Measurements from ENCODE around the gene C1QTNF4.
"Not testable (repeated sequence)": the region's sequence is repeated elsewhere in the genome, so short reads cannot be mapped to it uniquely, and the experiment has no call there.

Gene C1QTNF4

DNA sequence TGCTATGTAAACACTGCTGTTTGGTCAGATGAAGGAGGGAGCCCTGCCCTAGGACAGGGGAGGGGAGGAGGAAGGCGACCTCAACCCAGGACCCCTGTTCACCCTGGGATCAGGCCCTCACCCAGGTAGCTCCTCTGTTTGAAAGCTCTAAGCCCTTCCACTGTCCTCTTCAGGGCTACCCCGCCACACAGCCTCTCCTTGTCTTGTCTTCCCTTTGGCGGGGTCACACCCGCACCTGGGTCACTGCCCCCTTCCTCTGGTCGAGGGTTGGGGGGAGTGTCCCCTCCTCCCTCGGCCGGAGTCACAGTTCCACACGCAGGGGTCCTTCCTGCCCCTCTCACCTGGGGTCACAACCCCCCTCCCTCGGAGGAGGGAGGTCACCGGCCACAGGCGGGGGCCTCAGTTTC lies 29.3 kb downstream of the C1QTNF4 start:
- no peak for DNase-seq

DNA sequence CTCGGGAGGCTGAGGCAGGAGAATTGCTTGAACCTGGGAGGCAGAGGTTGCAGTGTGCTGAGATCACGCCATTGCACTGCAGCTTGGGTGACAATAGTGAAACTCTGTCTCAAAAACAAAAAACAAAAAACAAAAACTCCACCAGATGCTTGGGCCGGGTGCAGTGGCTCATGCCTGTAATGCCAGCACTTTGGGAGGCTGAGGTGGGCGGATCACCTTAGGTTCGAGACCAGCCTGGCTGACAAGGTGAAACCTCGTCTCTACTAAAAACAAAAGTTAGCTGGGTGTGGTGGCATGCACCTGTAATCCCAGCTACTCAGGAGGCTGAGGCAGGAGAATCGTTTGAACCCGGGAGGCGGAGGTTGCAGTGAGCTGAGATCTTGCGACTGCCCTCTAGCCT lies 29.8 kb downstream of the C1QTNF4 start:
- not testable (repeated sequence) for DNase-seq

DNA sequence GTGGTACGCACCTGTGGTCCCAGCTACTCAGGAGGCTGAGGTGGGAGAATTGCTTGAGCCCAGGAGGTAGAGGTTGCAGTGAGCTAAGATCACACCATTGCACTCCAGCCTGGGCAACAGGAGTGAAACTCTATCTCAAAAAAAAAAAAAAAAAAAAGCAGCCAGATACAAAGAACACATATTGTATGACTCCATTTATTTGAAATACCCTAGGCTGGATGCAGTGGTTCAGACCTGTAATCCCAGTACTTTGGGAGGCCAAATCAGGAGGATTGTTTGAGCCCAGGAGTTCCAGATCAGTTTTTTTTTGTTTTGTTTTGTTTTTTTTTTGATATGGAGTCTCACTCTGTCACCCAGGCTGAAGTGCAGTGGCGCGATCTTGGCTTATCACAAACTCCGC lies 31.8 kb downstream of the C1QTNF4 start:
- not testable (repeated sequence) for DNase-seq

DNA sequence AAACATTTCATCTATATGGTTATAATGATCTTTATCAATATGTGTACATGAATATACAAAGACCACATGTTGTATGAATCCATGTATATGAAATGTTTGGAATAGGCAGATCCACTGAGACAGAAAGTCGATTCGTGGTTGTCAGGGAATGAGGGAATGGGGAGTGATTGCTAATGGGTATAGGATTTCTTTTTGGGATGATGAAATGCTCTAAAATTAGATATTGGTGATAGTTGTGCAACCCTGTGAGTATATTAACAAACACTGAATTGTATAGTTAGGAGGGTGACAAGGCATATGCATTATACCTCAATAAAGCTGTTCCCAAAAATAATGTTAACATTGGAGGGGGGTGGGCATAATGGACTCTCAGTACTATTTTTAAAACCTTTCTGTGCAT lies 33.8 kb downstream of the C1QTNF4 start:
- no peak for DNase-seq

DNA sequence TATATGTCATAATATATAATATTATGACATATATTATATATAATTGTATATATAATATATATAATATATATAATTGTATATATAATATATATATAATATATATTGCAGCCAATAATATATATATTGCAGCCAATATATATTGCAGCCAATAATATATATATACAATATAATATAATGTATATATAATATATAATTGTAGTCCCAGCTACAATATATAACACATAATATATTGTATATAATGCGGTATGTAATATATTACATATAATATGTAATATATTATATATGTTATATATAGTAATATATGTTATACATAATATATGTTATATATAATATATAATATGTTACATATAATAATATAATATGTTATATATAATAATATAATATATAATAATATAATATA lies 35.5 kb downstream of the C1QTNF4 start:
- no peak for DNase-seq

DNA sequence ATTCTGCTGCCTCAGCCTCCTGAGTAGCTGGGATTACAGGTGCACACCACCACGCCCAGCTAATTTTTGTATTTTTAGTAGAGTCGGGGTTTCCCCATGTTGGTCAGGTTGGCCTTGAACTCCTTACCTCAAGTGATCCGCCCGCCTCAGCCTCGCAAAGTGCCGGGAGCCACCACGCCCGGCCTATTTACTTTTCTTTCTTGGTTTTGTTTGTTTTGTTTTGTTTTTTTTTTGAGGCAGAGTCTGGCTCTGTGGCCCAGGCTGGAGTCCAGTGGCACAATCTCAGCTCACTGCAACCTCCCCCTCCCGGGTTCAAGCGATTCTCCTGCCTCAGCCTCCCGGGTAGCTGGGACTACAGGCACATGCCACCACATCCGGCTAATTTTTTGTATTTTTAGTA lies 37.2 kb downstream of the C1QTNF4 start:
- not testable (repeated sequence) for DNase-seq

DNA sequence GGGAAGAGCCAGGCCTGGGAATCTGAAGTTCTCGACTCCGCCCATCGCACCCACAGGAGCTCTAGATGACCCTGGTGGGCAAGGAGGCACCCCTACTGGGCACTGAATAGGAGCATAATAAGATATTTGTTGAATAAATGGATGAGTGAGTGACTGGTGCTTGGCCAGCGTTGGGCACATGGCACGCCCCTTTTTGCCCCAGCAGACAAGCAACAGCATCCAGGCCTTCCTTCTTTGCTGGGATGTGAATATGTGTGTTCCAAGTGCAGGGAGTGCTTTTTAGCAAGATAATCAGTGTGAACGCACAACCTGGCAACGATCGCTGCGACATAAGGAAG lies 40.8 kb downstream of the C1QTNF4 start:
- DNase-seq: no peak

DNA sequence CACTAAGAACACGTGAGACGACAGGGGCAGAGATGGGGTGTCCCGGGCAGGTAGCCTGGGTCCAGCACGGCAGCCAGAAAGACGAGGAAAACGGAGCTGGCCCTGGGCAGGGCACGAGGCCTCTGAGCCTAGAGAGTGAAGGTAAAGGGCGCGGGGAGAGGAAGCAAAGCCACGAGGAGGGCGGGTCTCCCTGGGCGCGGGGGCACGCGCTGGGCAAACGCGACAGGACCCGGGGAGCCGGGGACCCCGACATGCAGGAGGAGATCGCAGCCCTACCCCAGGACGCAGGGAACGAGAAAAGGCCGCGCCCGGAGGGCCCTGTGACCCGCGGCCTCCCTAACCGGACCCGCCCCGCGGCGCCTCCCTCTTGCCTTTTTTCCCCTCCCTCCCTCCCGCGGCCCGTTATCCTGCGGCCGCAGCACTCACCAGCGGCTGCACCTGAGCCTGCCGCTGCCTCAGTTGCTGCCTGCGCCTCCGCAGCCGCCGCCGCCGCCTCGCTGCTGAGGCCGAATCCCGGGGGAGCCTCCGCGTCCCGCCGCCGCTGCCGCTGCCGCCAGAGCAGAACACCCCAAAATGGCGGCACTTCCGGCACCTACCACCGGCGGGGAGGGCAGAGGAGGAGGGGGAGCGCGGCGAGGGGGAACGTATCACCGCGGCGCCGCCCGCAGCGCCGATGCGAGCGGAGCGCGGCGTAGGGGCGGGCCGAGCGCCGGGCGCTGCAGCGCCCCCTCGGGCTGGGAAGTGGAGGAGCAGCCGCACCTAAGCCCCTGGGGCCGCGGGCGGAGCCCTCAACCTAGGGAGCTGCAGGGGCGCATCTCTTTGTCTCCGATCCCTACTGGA lies 41.4 kb downstream of the C1QTNF4 start, which contains the start of gene CELF1:
CELF1 (minus strand) TSS at position 567 of the 840 bp plus-strand sequence. CDS start 53,609 bp downstream, outside the sequence.
- peak; percentile 96 for DNase-seq

DNA sequence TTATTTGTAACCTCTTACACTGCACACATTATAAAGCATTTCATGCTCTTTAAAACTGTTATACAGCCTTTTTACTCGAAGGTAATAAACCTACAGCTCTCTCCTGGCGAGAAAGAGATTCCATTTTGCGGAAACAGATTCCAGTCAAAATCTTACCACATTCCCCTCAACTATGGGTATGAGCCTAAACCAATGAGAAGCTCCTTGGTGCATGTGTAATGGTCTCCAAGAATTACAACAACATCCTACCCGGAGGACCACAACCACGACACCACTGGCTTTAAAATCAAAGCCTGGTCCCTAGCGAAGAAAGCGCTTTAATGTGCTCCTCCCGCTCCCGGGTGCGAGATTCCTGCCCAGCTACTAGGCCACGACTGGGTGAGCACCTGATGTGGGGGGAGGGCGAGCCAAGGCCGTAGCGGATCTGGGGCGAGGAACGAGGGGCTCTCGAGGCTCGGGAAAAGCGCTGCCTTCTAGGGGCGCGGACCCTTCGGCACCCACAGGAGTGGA lies 42.1 kb downstream of the C1QTNF4 start:
- DNase-seq: peak; percentile 70

DNA sequence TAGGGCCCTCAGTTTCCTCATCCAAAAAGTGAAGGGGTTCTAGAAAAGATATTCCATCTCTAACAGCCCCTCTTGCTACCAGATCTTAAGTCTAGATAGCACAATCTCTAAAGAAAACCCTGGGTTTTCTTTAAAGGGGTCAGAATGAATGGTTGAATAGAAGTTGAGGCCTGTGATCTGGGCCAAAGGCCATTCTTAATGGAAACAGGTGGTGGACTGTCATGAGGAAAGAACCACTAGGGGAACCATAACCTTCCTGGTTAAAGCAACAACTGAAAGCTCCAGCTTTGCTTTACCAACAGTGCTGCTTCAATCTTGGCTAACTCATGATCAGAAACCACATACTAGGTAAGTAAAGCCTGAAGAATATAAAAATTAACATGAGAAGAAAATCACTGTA lies 43.1 kb downstream of the C1QTNF4 start:
- DNase-seq: peak; percentile 71

DNA sequence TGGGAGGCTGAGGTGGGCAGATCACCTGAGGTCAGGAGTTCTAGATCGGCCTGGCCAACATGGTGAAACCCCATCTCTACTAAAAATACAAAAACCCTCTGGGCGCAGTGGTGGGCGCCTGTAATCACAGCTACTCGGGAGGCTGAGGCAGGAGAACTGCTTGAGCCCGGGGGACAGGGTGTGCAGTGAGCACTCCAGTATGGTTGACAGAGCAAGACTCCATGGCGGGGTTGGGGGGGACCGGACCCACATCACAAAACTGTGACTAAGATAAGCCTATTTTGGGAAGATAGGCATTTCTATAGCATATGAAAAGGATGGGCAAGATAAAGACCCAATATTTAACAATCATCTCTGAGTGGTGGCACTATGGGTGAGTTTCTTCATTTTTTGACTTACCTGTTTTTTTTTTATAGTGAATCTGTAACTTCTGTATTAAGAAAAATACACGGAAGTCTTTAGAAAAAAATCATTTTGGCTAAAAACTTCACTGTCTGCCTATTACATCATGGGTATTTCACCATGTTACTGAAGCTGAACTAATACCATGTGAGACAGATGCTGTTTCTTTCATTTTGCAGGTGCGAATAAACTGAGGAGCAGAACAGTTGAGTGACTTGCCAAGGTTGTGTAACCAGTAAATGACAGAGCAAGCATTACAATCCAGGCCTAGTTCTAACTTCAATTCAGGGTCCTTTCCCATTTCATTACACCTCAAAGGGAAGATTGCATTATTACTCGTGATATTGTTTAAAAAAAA lies 43.7 kb downstream of the C1QTNF4 start:
- DNase-seq: no peak

DNA sequence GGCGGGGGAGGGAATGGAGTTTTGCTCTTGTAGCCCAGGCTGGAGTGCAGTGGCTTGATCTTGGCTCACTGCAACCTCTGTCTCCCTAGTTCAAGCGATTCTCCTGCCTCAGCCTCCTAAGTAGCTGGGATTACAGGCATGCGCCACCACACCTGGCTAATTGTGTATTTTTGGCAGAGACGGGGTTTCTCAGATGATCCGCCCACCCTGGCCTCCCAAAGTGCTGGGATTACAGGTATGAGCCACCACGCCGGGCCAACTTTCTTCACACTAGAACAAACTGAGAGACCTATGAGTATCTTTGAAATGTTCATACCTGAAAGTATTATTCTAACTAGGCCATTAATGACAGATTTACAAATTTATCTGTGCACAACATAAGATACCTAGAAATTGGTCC lies 47.9 kb downstream of the C1QTNF4 start:
- DNase-seq: not testable (repeated sequence)

DNA sequence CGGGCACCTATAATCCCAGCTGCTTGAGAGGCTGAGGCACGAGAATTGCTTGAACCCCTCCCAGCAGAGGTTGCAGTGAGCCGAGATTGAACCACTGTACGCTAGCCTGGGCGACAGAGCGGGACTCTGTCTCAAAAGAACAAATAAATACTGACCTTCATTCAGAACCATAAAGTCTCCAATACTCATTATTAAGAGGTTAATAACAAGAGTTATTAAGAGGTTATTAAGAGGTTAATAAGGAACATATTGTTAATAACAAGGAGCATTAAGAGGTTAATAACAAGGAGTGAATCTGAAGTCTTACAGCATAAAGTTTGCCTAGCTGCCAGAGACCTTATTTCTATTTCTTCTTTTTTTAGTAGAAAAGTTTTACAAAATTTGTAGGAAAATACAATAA lies 48.9 kb downstream of the C1QTNF4 start:
- DNase-seq: no peak

DNA sequence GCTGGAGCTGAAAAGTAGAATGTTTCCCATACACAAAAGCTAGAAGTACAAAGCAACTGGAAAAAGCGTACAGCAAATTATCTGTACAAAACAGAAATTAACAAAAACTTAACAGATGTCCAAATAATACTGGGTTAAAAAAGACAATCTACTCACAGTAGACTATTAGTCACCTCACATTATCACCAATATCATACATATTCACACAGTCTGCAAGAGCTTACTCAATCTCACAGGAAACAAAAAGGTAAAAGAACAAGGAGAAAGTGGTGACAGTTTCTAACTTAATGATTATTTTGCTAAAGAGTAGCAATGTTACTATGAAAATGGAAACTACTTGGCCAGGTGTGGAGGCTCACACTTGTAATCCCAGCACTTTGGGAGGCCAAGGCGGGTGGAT lies 53.1 kb downstream of the C1QTNF4 start:
- DNase-seq: no peak

DNA sequence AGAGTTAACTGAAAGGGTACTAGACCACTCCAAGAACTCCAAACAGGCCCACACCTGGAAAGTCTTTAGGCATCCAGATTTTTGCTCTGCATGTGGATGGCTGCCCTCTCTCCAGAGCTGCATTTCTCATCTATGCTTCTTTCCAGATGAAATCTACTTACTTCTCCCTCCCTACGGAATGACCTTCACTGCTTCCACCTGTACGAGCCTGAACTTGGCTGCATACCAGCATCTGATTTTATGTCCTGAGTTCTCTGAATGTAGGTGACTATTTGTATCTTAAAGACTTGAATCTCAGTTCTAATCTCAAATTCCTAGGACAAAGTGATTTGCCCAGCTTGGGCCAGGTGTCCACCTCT lies 54.6 kb downstream of the C1QTNF4 start:
- DNase-seq: no peak
